IPS DF 6.9 (cell line): ENCODE results near the gene ZYX.
"Not testable (repeated sequence)": the region's sequence is repeated elsewhere in the genome, so short reads cannot be mapped to it uniquely, and the experiment has no call there.

Experiments used
- DNase-seq: peaks from one replicate; pipeline ENCODE4 v3.0.0-alpha.2; 2013; ENCODE audit warnings: low read depth, low spot score
- H3K27ac ChIP-seq: one replicate; pipeline ENCODE4 v1.5.1; 2013; ENCODE audit warnings: low read length, control low read depth
- H3K27me3 ChIP-seq: 2 replicates; pipeline ENCODE4 v1.6.1; 2013; ENCODE audit warnings: mild to moderate bottlenecking, low read length; ENCODE audit not compliant: control insufficient read depth, insufficient read depth
- H3K36me3 ChIP-seq: 2 replicates; pipeline ENCODE4 v1.6.1; 2013; ENCODE audit warnings: low read length; ENCODE audit not compliant: control insufficient read depth, insufficient read depth
- H3K4me1 ChIP-seq: 2 replicates; pipeline ENCODE4 v1.6.1; 2013; ENCODE audit warnings: low read length; ENCODE audit not compliant: control insufficient read depth, insufficient read depth
- H3K4me3 ChIP-seq: 2 replicates; pipeline ENCODE4 v1.5.1; 2013; ENCODE audit warnings: mild to moderate bottlenecking, low read length
- H3K9me3 ChIP-seq: 2 replicates; pipeline ENCODE4 v1.6.1; 2013; ENCODE audit warnings: low read length, inconsistent platforms; ENCODE audit not compliant: control insufficient read depth, insufficient read depth
- WGBS: extraction: QIAGEN DNeasy Blood & Tissue Kit; methylation state at CpG from one replicate; pipeline ENCODE4 v1.1.7; 2013; ENCODE audit warnings: mixed read lengths, missing lambda C conversion rate; ENCODE audit not compliant: insufficient read length, insufficient coverage; 5-methylcytosine and 5-hydroxymethylcytosine counted together

The ZYX gene

DNA sequence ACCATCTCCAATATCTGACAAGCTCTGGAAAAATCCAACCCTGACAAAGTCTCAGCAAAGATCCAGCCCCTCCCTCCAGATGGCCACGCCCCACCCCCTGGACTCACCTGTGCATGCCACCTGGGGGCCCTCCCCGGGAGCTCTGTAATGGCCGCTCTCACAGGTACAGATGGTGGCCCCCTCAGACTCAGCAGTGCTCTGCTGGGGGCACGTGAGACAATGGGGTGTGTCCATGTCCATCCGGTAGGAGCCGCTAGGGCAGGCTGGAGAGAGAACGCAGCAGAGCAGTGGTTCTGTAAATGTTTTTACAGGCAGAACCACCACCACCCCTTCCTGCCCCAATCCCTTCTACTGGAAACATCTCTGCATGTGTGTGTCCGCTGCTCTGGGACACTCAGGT is 18.0 kb downstream of the ZYX start:
- Histone ChIP-seq H3K9me3 (no peaks in the 10 kb centered on the region), H3K27ac (no peak overlapping the region), H3K27me3 (no peaks in the 10 kb centered on the region), H3K36me3 (peaks cover 64% of the 10 kb centered on the region), H3K4me3 (no peak overlapping the region), H3K4me1 (no peaks in the 10 kb centered on the region)
- DNase-seq = no peak
- no CpG with 5 or more reads among the region's 8 CpGs for WGBS

DNA sequence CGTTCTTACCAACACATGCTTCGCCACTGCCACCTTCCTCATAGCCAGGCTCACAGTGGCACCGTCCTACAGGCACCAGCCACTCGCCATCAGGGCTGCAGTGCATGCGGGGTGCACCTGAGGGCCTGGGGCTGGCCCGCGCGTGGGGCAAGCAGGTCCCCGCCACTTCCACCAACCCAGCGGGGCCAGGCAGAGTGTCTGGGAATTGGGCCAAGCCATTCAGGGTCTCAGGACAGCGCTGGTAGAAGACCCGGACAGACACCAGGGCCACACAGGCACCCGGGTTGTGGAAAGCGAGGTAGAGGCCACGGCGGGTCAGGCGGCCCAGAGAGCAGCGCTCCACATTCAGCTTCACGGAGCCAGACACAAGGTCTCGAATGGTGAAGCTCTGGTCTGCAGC is 18.5 kb downstream of the ZYX start:
- peaks cover 62% of the 10 kb centered on the region for H3K36me3 ChIP-seq
- H3K9me3 ChIP-seq = no peaks in the 10 kb centered on the region
- H3K27me3 ChIP-seq = no peaks in the 10 kb centered on the region
- H3K4me1 ChIP-seq = no peaks in the 10 kb centered on the region
- H3K4me3 ChIP-seq = no peak overlapping the region
- no CpG with 5 or more reads among the region's 20 CpGs for WGBS
- H3K27ac ChIP-seq = no peak overlapping the region
- no peak for DNase-seq

DNA sequence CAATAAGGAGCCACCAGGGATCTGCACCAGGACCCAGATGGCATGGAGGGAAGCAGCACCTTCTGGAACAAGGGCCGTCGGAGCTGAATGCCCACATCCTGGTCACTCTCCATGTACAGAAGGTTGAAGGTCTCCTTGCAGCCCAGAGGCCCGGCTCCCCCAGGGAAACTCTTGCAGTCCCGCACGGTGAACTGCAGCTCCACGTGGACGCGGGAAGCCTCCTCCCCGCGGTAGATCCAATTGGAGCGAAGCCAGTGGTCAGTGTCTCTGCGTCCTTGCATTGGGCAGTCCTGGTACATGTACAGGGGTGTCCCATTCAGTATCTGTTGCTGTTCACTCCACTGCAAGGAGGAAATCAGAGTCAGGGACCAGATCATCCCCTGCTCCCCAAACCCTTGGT is 20.1 kb downstream of the ZYX start:
- peaks cover 4% of the 10 kb centered on the region for H3K4me1 ChIP-seq
- H3K27me3 ChIP-seq = no peaks in the 10 kb centered on the region
- no peaks in the 10 kb centered on the region for H3K9me3 ChIP-seq
- no CpG with 5 or more reads among the region's 12 CpGs for WGBS
- peaks cover 49% of the 10 kb centered on the region for H3K36me3 ChIP-seq
- no peak overlapping the region for H3K27ac ChIP-seq
- no peak for DNase-seq
- H3K4me3 ChIP-seq = no peak overlapping the region

DNA sequence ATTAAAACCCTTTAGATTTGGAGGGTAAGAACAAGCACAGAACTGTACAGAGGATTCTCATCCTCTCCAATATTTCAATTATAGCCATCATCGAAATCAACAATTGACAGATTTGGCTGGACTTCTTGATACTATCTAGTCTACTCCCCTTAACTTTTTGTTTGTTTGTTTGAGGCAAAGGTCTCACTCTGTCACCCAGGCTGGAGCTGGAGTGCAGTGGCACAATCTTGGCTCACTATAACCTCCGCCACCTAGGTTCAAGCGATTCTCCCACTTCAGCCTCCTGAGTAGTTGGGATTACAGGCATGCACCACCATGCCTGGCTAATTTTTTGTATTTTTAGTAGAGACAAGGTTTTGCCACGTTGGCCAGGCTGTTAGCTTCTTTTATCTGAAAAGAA is 21.1 kb downstream of the ZYX start:
- WGBS = no CpG with 5 or more reads among the region's 4 CpGs
- H3K27me3 ChIP-seq, H3K9me3 ChIP-seq, H3K27ac ChIP-seq, DNase-seq, H3K4me3 ChIP-seq: not testable (repeated sequence)
- peaks cover 45% of the 10 kb centered on the region for H3K36me3 ChIP-seq
- H3K4me1 ChIP-seq = peaks cover 11% of the 10 kb centered on the region

DNA sequence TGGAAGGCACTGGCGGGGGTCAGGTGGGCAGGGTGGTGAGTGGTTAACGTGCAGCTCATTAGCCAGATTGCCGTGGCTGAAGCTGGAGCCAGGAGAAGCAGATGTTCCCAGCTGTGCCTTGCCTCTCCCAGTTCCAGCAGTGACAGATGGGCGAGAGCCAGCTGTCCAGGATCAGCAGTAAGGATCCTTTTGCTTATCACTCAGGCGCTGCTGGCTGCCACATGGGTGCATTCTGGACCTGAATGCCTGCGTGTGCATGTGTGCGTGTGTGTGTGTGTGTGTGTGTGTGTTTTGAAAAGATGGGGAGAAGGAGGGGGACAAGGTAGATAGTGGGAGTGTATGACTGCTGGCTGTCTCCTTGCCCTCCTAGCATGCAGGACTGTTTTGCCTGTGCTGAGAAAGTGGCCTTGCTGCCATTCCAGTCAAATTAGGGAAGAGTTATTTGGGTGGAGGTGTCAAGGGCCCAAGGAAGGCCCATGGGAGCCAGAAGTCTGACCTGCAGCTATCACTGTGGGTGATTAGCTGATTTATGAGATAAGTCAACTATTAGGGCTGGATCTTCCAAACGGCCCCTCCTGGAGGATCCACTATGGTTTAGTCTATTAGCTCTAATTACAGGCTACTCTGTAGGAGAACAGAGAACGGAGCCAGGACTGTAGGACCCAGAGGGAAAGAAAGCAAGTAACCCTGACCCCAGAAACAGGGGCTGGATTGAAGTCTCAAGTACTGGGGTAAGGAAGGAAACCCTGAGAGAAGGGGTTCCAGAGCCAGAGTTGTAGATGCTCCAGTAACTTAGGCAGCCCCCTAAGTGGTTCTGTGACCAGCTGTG is 24.2 kb downstream of the ZYX start:
- WGBS = no CpG with 5 or more reads among the region's 9 CpGs
- H3K4me1 ChIP-seq = peaks cover 14% of the 10 kb centered on the region
- no peaks in the 10 kb centered on the region for H3K27me3 ChIP-seq
- no peak overlapping the region for H3K27ac ChIP-seq
- H3K9me3 ChIP-seq = no peaks in the 10 kb centered on the region
- H3K4me3 ChIP-seq = no peak overlapping the region
- DNase-seq = no peak
- peaks cover 18% of the 10 kb centered on the region for H3K36me3 ChIP-seq

DNA sequence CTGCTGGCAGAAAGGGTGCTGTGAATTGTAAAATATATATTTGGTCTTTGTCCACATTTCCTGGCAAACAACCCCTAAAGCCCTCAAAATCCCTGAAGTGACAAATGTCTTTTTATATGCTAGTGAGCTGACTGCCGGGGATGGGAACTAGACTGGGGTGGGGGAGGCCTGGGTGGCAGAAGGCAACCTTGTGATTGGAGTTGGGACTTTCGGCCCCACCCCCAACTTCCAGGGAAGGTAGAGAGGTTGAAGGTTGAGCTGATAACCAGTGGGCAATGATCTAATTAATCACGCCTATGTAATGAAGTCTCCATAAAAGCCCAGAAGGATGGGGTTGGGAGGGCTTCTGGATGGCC is 24.8 kb downstream of the ZYX start:
- WGBS = no CpG with 5 or more reads among the region's 3 CpGs
- Histone ChIP-seq H3K27me3 (no peaks in the 10 kb centered on the region), H3K27ac (no peak overlapping the region), H3K4me1 (peaks cover 14% of the 10 kb centered on the region), H3K36me3 (peaks cover 16% of the 10 kb centered on the region), H3K9me3 (no peaks in the 10 kb centered on the region), H3K4me3 (peak overlapping the region; percentile 22; the same call in 1 of the 2 replicates)
- no peak for DNase-seq

DNA sequence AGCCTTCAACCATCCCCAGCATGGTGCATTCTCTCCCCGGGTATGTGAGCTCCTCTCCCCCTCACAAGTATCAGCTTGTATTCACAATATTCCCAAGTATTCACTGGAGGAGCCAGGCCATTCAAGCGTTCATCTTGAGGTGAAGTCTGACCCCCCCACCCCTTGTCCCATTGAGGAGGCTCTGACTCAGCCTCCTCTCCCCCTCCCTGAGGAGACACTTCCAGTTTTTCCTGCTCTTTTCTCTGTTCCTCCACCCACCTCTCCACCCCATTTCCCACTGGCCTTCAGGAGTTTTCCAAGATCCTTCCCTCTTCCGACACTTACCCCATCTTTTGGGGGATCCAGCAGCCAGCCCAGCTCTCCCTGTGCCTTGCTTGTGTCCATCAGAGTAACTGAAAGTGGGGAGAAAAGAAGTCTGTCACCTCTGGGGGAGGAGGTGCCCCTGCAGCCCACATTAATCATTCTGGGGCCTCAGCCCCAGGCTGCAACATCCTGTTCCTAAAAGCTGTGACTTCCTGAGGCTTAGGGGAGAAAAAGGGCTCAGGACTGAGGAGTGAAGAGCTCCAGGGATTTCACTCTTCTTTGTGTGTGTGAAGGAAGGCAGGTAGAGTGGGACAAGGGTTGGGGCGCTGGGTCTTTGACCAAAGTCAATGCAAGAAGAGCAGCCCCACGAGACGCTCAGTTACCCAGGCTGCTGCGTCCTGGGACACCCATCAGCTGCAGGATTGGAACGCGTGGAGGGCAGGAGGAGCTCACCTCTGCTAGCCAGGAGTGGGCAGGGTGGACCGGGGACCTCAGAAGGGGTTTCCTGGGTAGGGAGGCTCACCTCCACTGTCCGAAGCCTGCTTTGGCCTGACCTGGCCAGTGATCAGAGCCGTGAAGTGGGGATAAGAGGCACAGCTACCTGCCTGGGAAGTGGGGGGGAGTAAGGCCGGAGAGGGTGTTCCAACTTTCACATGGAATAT is 26.4 kb downstream of the ZYX start:
- Histone ChIP-seq H3K9me3 (no peaks in the 10 kb centered on the region), H3K27ac (no peak overlapping the region), H3K4me1 (peaks cover 20% of the 10 kb centered on the region), H3K36me3 (peaks cover 9% of the 10 kb centered on the region; the same call in 1 of the 2 replicates), H3K4me3 (peak overlapping the region; percentile 74), H3K27me3 (no peaks in the 10 kb centered on the region)
- no CpG with 5 or more reads among the region's 13 CpGs for WGBS
- DNase-seq = no peak

DNA sequence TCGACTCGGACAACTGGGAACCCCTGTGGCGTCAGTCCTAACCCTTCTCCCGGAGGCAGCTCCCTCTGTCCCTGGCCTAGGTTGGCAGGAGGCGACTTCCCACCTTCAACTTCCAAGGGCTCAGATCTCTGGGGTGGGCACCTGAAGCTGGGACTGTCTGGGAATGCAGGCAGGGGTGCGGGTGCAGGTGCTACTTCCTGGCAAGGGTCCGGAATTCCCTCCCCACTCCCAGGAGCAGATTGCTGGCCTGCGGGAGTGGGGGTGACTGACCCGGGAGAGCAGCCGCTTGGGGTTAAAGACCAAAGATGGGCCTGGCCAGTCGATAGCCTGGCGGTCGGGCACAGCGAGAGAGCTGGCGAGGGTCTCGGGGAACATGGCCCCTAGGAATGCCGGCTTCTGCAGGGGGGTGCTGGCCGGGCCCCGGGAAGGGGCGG is 27.1 kb downstream of the ZYX start:
- Histone ChIP-seq H3K27me3 (no peaks in the 10 kb centered on the region), H3K27ac (no peak overlapping the region), H3K36me3 (peaks cover 9% of the 10 kb centered on the region; the same call in 1 of the 2 replicates), H3K9me3 (no peaks in the 10 kb centered on the region), H3K4me3 (peak overlapping the region; percentile 74), H3K4me1 (peaks cover 20% of the 10 kb centered on the region)
- WGBS = no CpG with 5 or more reads among the region's 20 CpGs
- no peak for DNase-seq

DNA sequence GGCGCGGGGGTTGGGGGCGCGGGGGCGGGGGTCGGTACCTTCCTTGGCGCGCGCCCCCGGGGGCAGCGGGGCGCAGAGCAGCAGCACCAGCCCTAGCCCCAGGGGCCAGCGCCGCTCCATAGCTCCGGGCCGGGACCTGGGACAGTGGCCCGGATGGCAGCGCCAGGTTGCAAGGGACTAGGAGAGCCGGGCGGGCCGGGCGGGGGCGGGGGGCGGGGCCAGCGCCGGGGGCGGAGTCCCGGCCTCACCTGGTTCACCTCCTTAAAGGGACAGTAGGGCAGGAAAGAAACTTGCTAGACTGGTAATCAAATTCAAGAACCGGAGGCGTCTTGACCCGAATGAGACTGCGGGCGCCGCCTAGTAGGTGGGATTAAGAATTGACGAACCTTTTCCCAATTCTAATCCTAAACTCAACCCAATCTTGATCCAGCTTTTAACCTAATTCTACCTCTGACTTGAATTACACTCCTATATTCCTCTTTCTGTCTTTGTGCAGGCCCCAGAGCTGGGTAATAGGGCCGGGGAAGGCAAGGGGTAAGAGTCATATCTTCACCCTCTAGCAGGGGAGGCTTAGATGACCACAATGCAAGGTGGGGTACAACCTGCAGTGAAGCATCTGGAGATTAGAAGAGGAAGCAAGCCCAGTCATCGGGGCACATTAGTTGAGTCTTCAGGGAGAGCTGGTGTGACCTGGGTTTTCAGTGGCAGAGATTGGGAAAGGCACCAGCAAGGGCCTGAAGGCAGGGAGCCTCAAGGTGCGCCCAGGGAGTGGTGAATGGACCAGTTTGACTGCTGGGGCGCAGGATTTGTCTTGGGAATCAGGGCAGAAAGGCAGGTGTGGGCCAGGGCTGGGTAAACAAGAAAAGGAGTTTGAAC is 27.8 kb downstream of the ZYX start, which contains the start of gene EPHA1:
EPHA1 (minus strand) TSS at position 171 of the 876 bp plus-strand sequence; CDS start at position 120, 51 bp downstream.
- DNase-seq = peak; percentile 77
- Histone ChIP-seq H3K4me3 (peak within 1 kb of the TSS; percentile 74), H3K4me1 (peaks cover 20% of the 10 kb centered on the region), H3K36me3 (peaks cover 9% of the 10 kb centered on the region; the same call in 1 of the 2 replicates), H3K27ac (no peak within 1 kb of the TSS), H3K9me3 (no peaks in the 10 kb centered on the region), H3K27me3 (no peaks in the 10 kb centered on the region)
- WGBS = no CpG with 5 or more reads among the region's 39 CpGs
